Measurements from ENCODE around the gene TNFRSF12A.

Gene TNFRSF12A

GRCh38 chr16:2991566-2992261, 28.5 kb upstream of the TNFRSF12A start:
- no peaks in the 10 kb centered on the region for H3K4me1 ChIP-seq (ENCODE audit: insufficient read depth, low read length, poor library complexity, severe bottlenecking)
- H3K4me2 ChIP-seq (ENCODE audit: low read depth, low read length, poor library complexity, severe bottlenecking), result no peak overlapping the region
- H3K27me3 ChIP-seq (ENCODE audit: insufficient read depth, low read length, poor library complexity, severe bottlenecking), result no peaks in the 10 kb centered on the region
- no peaks in the 10 kb centered on the region for H3K79me2 ChIP-seq (ENCODE audit: insufficient read depth, low read length)
- no peak overlapping the region for H2AFZ ChIP-seq (ENCODE audit: low read length)
- H3F3A ChIP-seq (ENCODE audit: low read depth), result no peaks in the 10 kb centered on the region
- no peak overlapping the region for H3K4me3 ChIP-seq (ENCODE audit: low read length, poor library complexity, severe bottlenecking)
- no peak for TF ChIP-seq CTCF (conservative IDR thresholded peaks at IDR 0.05; ENCODE audit: low read length)
- no peak for TF ChIP-seq EZH2phosphoT487 (IDR thresholded peaks at IDR 0.05; ENCODE audit: borderline replicate concordance)
- no peak overlapping the region for H3K9ac ChIP-seq (ENCODE audit: low read depth, low read length, poor library complexity, severe bottlenecking)
- H4K20me1 ChIP-seq (ENCODE audit: insufficient read depth, low read length, poor library complexity, severe bottlenecking), result no peaks in the 10 kb centered on the region
- H3K9me3 ChIP-seq (ENCODE audit: insufficient read depth, low read depth, low read length), result no peaks in the 10 kb centered on the region
- no peaks in the 10 kb centered on the region for H3K36me3 ChIP-seq (ENCODE audit: insufficient read depth, low read length)
- no peaks in the 10 kb centered on the region for H3K9me2 ChIP-seq (replicated peaks; ENCODE audit: low read depth, low read length)

- TF ChIP-seq CTCF (conservative IDR thresholded peaks at IDR 0.05; ENCODE audit: low read length), result no peak
- no peak for TF ChIP-seq EZH2phosphoT487 (IDR thresholded peaks at IDR 0.05; ENCODE audit: borderline replicate concordance)
- Histone ChIP-seq H3K4me3 (ENCODE audit: low read length, poor library complexity, severe bottlenecking) (no peak overlapping the region), H3F3A (ENCODE audit: low read depth) (no peaks in the 10 kb centered on the region), H3K36me3 (ENCODE audit: insufficient read depth, low read length) (no peaks in the 10 kb centered on the region), H3K79me2 (ENCODE audit: insufficient read depth, low read length) (no peaks in the 10 kb centered on the region), H2AFZ (ENCODE audit: low read length) (no peak overlapping the region), H3K4me2 (ENCODE audit: low read depth, low read length, poor library complexity, severe bottlenecking) (no peak overlapping the region), H3K4me1 (ENCODE audit: insufficient read depth, low read length, poor library complexity, severe bottlenecking) (no peaks in the 10 kb centered on the region), H3K9me2 (replicated peaks; ENCODE audit: low read depth, low read length) (no peaks in the 10 kb centered on the region), H3K9ac (ENCODE audit: low read depth, low read length, poor library complexity, severe bottlenecking) (no peak overlapping the region), H3K9me3 (ENCODE audit: insufficient read depth, low read depth, low read length) (no peaks in the 10 kb centered on the region), H4K20me1 (ENCODE audit: insufficient read depth, low read length, poor library complexity, severe bottlenecking) (no peaks in the 10 kb centered on the region), H3K27me3 (ENCODE audit: insufficient read depth, low read length, poor library complexity, severe bottlenecking) (no peaks in the 10 kb centered on the region)
These were observed 27.6 kb upstream of the TNFRSF12A start for GRCh38 chr16:2992383-2993081.

- Histone ChIP-seq H4K20me1 (ENCODE audit: insufficient read depth, low read length, poor library complexity, severe bottlenecking) (no peaks in the 10 kb centered on the region), H3K79me2 (ENCODE audit: insufficient read depth, low read length) (no peaks in the 10 kb centered on the region), H3K4me1 (ENCODE audit: insufficient read depth, low read length, poor library complexity, severe bottlenecking) (no peaks in the 10 kb centered on the region), H3K9ac (ENCODE audit: low read depth, low read length, poor library complexity, severe bottlenecking) (no peak overlapping the region), H3K4me2 (ENCODE audit: low read depth, low read length, poor library complexity, severe bottlenecking) (no peak overlapping the region), H3K9me3 (ENCODE audit: insufficient read depth, low read depth, low read length) (no peaks in the 10 kb centered on the region), H3K9me2 (replicated peaks; ENCODE audit: low read depth, low read length) (no peaks in the 10 kb centered on the region), H3F3A (ENCODE audit: low read depth) (no peaks in the 10 kb centered on the region), H3K36me3 (ENCODE audit: insufficient read depth, low read length) (no peaks in the 10 kb centered on the region), H2AFZ (ENCODE audit: low read length) (no peak overlapping the region), H3K27me3 (ENCODE audit: insufficient read depth, low read length, poor library complexity, severe bottlenecking) (no peaks in the 10 kb centered on the region), H3K4me3 (ENCODE audit: low read length, poor library complexity, severe bottlenecking) (no peak overlapping the region)
- no peak for TF ChIP-seq EZH2phosphoT487 (IDR thresholded peaks at IDR 0.05; ENCODE audit: borderline replicate concordance)
- no peak for TF ChIP-seq CTCF (conservative IDR thresholded peaks at IDR 0.05; ENCODE audit: low read length)
These were observed 23.9 kb upstream of the TNFRSF12A start for GRCh38 chr16:2996298-2996697.
